ENCODE measurements around the gene CACNA2D1.

The CACNA2D1 gene

DNA sequence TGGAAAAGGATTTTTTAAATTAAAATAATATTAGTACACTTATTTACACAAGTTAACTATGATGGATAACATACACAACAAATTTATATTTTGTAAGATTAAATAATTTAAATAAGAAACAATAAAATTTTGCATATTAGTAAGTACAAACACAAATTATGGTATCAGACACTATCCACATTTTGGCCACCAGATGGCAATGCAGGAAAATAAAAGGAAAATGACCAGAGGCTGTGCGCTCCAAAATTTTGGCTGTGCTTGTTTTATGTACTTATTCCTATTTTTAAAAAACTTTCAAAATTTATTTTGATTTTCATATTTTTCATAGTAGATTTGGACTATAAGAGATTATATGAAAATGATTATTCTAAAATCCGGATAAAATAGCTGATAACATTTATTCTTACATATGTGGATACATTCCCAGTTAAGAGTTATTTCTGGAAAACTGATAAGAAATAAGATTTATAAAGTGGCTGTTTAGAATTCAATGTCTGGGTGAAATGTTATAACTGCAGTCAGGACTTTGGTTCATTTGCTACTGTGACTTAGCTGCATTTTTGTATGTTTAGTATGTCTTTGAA lies 399.0 kb downstream of the CACNA2D1 start:
- TF ChIP-seq, protein P1, sequence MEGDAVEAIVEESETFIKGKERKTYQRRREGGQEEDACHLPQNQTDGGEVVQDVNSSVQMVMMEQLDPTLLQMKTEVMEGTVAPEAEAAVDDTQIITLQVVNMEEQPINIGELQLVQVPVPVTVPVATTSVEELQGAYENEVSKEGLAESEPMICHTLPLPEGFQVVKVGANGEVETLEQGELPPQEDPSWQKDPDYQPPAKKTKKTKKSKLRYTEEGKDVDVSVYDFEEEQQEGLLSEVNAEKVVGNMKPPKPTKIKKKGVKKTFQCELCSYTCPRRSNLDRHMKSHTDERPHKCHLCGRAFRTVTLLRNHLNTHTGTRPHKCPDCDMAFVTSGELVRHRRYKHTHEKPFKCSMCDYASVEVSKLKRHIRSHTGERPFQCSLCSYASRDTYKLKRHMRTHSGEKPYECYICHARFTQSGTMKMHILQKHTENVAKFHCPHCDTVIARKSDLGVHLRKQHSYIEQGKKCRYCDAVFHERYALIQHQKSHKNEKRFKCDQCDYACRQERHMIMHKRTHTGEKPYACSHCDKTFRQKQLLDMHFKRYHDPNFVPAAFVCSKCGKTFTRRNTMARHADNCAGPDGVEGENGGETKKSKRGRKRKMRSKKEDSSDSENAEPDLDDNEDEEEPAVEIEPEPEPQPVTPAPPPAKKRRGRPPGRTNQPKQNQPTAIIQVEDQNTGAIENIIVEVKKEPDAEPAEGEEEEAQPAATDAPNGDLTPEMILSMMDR (IDR thresholded peaks at IDR 0.05; ENCODE audit: control insufficient read depth, insufficient read depth, low read depth, low read length, missing control alignments) = peak; percentile 53
- no peak for DNase-seq (ENCODE audit: low read depth)
- H3K4me3 ChIP-seq (ENCODE audit: control insufficient read depth, low read depth, low read length) = no peak overlapping the region

DNA sequence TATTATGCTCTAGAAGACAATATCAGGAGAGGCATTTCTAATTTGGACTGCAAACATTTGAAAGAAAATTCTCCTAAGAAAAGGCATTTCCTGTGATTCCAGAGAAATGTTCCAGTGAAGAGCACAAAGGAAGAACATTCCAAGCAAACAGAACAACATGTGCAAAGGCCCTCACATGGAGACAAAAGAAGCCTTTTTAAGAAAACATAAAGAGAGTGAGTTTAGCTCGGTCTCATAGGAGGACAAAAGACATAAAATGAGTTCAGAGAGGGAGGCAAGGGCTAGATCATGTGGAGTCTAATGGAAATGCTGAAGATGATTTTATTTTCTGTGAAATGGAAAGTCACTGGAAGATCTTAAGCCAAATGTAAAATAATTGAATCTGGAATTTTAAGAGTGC lies 404.0 kb downstream of the CACNA2D1 start:
- H3K4me3 ChIP-seq (ENCODE audit: control insufficient read depth, low read depth, low read length) = no peak overlapping the region
- TF ChIP-seq, protein P1 (IDR thresholded peaks at IDR 0.05; ENCODE audit: control insufficient read depth, insufficient read depth, low read depth, low read length, missing control alignments) = no peak
- DNase-seq (ENCODE audit: low read depth) = no peak

DNA sequence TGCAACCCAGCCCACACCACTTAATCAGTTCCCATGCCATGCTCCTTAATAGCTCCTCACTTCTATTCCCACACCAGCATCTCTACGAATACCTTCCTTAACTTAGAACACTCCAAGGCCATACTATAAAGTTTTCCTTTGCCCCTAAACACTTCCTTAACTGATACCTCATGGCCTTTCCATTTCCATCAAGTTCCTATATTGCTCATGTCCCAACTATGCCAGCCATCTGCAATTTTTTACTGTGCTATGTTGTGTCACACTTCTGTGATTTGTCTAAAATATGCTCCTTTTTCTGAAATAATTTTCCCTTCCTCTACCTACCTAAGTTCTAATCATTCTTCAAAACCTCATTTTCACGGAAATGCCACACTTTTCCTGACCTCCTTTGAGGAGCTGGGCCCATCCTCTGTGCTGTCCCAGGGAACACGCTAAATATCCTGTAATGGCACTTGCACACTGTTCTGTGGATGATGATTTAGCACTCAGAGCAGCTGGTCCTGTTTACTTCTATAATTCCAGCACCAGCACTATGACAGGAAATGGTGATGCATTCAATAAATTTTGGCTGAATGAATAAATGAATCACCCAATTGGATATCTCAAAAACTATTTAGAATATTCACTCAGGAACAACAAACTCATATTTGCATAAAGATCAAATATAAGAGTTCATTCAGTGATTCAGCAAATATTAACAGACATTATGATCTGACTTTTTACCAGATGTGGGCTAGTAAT lies 407.3 kb downstream of the CACNA2D1 start:
- peak; percentile 53 for DNase-seq (ENCODE audit: low read depth)
- no peak overlapping the region for H3K4me3 ChIP-seq (ENCODE audit: control insufficient read depth, low read depth, low read length)
- TF ChIP-seq, protein P1 (IDR thresholded peaks at IDR 0.05; ENCODE audit: control insufficient read depth, insufficient read depth, low read depth, low read length, missing control alignments) = no peak

DNA sequence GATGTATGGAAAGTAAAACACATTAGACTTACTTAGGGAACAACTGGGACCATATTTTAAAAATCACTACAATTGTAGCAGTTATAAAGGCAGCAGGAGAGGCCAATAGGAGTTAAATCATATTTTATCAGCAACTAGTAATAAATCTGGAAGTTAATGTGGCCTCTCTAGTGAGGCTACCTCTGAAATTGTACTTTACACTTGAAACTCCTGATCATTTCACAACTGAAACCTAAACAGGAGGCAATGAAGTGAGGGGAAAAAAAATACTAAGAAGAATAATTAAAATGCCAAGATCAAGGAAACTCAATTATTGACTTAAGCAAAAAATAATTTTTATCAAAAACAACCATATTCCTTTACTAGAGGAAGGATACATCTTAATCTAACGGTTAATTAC lies 408.1 kb downstream of the CACNA2D1 start:
- no peak for DNase-seq (ENCODE audit: low read depth)
- H3K4me3 ChIP-seq (ENCODE audit: control insufficient read depth, low read depth, low read length) = no peak overlapping the region
- TF ChIP-seq, protein P1 (IDR thresholded peaks at IDR 0.05; ENCODE audit: control insufficient read depth, insufficient read depth, low read depth, low read length, missing control alignments) = no peak

DNA sequence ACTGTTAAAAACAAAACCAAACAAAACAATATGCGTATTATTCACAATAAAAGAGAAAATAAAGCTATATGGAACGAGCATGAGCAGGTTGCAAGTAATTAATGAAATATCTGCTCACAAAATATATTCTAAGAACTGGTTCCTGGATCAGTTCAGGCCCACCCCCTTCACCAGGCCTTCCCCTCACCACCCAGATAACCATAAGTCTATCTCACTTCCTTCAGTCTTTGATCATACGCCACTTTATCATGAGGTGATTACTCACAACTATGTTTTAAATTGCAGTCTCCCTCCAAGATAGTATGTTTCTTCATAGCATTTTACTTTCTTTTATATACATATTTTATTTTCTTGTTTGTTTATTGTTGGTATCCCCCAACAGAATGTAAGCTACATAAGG lies 410.7 kb downstream of the CACNA2D1 start:
- H3K4me3 ChIP-seq (ENCODE audit: control insufficient read depth, low read depth, low read length) = no peak overlapping the region
- DNase-seq (ENCODE audit: low read depth) = no peak
- TF ChIP-seq, protein P1 (IDR thresholded peaks at IDR 0.05; ENCODE audit: control insufficient read depth, insufficient read depth, low read depth, low read length, missing control alignments) = no peak

DNA sequence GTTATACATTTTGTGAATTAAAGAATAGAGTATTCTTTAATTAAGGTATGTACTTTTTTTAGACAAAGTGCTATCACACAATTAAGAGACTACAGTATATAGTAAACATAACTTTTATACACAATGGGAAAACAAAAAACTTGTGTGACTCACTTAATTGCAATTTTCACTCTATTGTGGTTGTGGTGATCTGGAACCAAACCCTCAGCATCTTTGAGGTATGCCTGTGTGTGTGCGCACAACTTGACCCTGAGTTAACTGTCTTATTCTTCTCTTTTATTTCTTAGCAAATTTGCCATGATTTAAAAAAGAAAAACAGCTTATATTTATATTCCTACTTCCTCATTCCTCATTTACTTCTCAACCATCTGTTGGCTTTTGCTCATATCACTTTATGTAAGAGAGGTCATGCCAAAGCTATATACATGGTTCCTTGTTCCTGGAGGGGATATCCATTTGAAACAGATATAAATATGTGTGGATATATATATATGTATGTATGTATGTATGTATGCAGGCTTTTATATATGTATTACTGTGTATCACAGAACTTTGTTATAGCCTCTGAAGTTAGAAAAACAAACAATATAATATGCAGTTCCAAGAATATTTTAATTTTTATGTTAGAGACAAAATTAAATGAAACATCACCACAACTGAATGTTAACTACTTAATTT lies 414.2 kb downstream of the CACNA2D1 start:
- no peak for DNase-seq (ENCODE audit: low read depth)
- TF ChIP-seq, protein P1 (IDR thresholded peaks at IDR 0.05; ENCODE audit: control insufficient read depth, insufficient read depth, low read depth, low read length, missing control alignments) = no peak
- no peak overlapping the region for H3K4me3 ChIP-seq (ENCODE audit: control insufficient read depth, low read depth, low read length)
